GM19351 (cell line): ENCODE data around the gene CTSE.

Source experiments
- ATAC-seq: cut with Tn5 transposase; IDR thresholded peaks from one replicate; pipeline ENCODE4 v1.9.1; 2021; ENCODE audit warnings: mild to moderate bottlenecking, moderate library complexity; ENCODE audit not compliant: unreplicated experiment

CTSE gene

GRCh38 chr1:206050655-206051235, 27.1 kb upstream of the CTSE start:
- ATAC-seq, result peak; percentile 79

GRCh38 chr1:206049919-206050600, 26.4 kb upstream of the CTSE start:
- ATAC-seq, result no peak

- peak; percentile 49 for ATAC-seq
These were observed 25.6 kb upstream of the CTSE start for GRCh38 chr1:206049293-206049692.

- ATAC-seq, result no peak
These were observed 24.9 kb upstream of the CTSE start for GRCh38 chr1:206048582-206048981.

- ATAC-seq, result no peak
These were observed 23.6 kb upstream of the CTSE start for GRCh38 chr1:206047271-206047670.

- ATAC-seq, result no peak
These were observed 17.9 kb upstream of the CTSE start for GRCh38 chr1:206041640-206042039.

GRCh38 chr1:206040328-206040727, 16.6 kb upstream of the CTSE start:
- no peak for ATAC-seq

- ATAC-seq, result no peak
These were observed 15.6 kb upstream of the CTSE start for GRCh38 chr1:206039046-206039973.

GRCh38 chr1:206037581-206037980, 13.9 kb upstream of the CTSE start:
- ATAC-seq, result no peak

- ATAC-seq, result no peak
These were observed 13.2 kb upstream of the CTSE start for GRCh38 chr1:206036663-206037455.

- ATAC-seq, result no peak
These were observed 11.3 kb upstream of the CTSE start for GRCh38 chr1:206035027-206035426.

GRCh38 chr1:206032380-206033140, 8.9 kb upstream of the CTSE start:
- ATAC-seq, result no peak

- peak; percentile 80 for ATAC-seq
These were observed 7.0 kb upstream of the CTSE start for GRCh38 chr1:206030714-206031113.

GRCh38 chr1:206030191-206030590, 6.5 kb upstream of the CTSE start:
- no peak for ATAC-seq

- ATAC-seq, result no peak
These were observed 5.8 kb upstream of the CTSE start for GRCh38 chr1:206029484-206029883.

GRCh38 chr1:206025283-206025820, 1.7 kb upstream of the CTSE start:
- ATAC-seq, result no peak

GRCh38 chr1:206022766-206023165, 929 bp downstream of the CTSE start:
- no peak for ATAC-seq

- no peak for ATAC-seq
These were observed 1.9 kb downstream of the CTSE start for GRCh38 chr1:206021626-206022365.

GRCh38 chr1:206021008-206021625, 2.6 kb downstream of the CTSE start:
- no peak for ATAC-seq
